Thoracic aorta (tissue), 2 donors: ENCODE data around the gene DDX4. TPM values are rescaled to one million over a fixed set of nuclear protein-coding genes. Genes with fewer than 3 reads are reported as not detected.

Source experiments
- ATAC-seq: fragments of 150-250 bp; one replicate; pipeline ENCODE4 v1.8.0; 2017; ENCODE audit warnings: low read depth; ENCODE audit not compliant: insufficient number of reproducible peaks, low FRiP score
- DNase-seq: peaks from one replicate; pipeline ENCODE4 v3.0.0-alpha.2; 2020; ENCODE audit warnings: low spot score
- H3K27ac ChIP-seq, 2 donors: fragments of 200-600 bp; sonication (generic); 1 replicate in 1 of 2; 2 replicates in 1 of 2; pipeline ENCODE4 v1.5.1; 2016; ENCODE audit warnings: mild to moderate bottlenecking in 2 of 2, moderate library complexity in 2 of 2
- H3K27me3 ChIP-seq: fragments of 200-600 bp; sonication (generic); replicated peaks from 2 replicates; pipeline ENCODE4 v1.6.0; 2016; ENCODE audit warnings: mild to moderate bottlenecking; ENCODE audit not compliant: insufficient read depth
- H3K36me3 ChIP-seq: fragments of 200-600 bp; sonication (generic); one replicate; pipeline ENCODE4 v1.5.1; 2016
- H3K4me1 ChIP-seq, 2 donors: fragments of 200-600 bp; sonication (generic); 1 replicate in 1 of 2; 2 replicates in 1 of 2; pipeline versions ENCODE4 v1.5.1 to v1.6.0; 2016; ENCODE audit warnings: low read depth in 2 of 2, mild to moderate bottlenecking in 1 of 2; ENCODE audit not compliant: control insufficient read depth in 1 of 2
- H3K4me3 ChIP-seq: fragments of 200-600 bp; sonication (generic); 2 replicates; pipeline ENCODE4 v1.5.1; 2016; ENCODE audit warnings: mild to moderate bottlenecking
- H3K9me3 ChIP-seq: fragments of 200-600 bp; sonication (generic); 2 replicates; pipeline ENCODE4 v1.5.1; 2016
- total RNA-seq, 2 donors: library from RNA; depleted of rRNA; stranded (reverse); fragments of >200 nt; gene quantifications; one replicate each; pipeline versions ENCODE4 v1.1.0 to v1.2.3, GENCODE V29; 2016
- TF ChIP-seq, protein P1 (sequence below): fragments of 200-600 bp; sonication (generic); IDR thresholded peaks from one replicate; pipeline ENCODE4 v1.5.1; 2019; ENCODE audit warnings: antibody characterized with exemption

The DDX4 gene
- total RNA-seq, 2 donors from 2014 or later, result not detected

DNA sequence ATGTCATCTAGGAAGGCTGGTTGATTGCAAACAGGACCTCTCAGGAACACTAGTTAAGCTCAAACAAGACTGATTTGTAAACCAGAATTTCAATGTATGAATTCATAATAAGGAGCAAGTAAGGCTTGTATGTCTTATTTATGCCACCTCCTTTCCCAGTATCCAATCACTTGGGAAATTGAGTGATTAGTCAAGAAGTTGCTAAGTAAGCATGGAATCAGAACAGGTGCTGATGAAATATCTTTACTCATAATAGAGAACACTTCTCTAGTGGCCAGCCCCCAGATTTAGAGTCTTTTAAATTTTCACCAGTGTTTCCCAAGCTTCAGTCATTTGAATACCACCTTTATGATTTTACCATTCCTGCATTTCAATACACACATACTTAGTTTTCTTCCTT, 5.3 kb upstream of the DDX4 start:
- Histone ChIP-seq H3K4me3 (no peak overlapping the region), H3K27me3 (no peaks in the 10 kb centered on the region), H3K9me3 (no peaks in the 10 kb centered on the region), H3K4me1 (no peaks in the 10 kb centered on the region), H3K27ac (no peak overlapping the region), H3K36me3 (no peaks in the 10 kb centered on the region)
- TF ChIP-seq, protein P1, sequence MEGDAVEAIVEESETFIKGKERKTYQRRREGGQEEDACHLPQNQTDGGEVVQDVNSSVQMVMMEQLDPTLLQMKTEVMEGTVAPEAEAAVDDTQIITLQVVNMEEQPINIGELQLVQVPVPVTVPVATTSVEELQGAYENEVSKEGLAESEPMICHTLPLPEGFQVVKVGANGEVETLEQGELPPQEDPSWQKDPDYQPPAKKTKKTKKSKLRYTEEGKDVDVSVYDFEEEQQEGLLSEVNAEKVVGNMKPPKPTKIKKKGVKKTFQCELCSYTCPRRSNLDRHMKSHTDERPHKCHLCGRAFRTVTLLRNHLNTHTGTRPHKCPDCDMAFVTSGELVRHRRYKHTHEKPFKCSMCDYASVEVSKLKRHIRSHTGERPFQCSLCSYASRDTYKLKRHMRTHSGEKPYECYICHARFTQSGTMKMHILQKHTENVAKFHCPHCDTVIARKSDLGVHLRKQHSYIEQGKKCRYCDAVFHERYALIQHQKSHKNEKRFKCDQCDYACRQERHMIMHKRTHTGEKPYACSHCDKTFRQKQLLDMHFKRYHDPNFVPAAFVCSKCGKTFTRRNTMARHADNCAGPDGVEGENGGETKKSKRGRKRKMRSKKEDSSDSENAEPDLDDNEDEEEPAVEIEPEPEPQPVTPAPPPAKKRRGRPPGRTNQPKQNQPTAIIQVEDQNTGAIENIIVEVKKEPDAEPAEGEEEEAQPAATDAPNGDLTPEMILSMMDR, result no peak
- ATAC-seq (no peak), DNase-seq (no peak)

DNA sequence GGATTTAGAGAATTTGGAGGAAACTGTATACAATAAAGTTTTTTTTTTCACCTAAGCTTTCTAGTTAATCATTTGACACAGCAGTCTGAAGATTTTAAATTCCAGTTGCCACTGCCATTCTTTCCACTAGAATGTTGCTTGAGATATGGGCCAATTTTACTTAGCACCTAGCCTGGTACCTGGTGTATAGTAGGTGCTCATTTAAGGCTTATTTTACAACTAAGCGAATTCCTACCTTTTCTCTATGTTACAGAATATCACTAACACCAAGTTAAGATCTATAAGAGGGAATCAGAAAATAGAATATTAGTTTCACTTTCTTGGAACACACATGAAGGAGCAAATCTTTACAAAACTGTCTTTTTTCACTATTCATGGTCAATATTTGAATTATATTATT, 3.2 kb upstream of the DDX4 start:
- Histone ChIP-seq H3K9me3 (no peaks in the 10 kb centered on the region), H3K36me3 (no peaks in the 10 kb centered on the region), H3K27ac (no peak overlapping the region), H3K27me3 (no peaks in the 10 kb centered on the region), H3K4me1 (no peaks in the 10 kb centered on the region), H3K4me3 (no peak overlapping the region)
- TF ChIP-seq, protein P1, result no peak
- DNase-seq (no peak), ATAC-seq (no peak)

DNA sequence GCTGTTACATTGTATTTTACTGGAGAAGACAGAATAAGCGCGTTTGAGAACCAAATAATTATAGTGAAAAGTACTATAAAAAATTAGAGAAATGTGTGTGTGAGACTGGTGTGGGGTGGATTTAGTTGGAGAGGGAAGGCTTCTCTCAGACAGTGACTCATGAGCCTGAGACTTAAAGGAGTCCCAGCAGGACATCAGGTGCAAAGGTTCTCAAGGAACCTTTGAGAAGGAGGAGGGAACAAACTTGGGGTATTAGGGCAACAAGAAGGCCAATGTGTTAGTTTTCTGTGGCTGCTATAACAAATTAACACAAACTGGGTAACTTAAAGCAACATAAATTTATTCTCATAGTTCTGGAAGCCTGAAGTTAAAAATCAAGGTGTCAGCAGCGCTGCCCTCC, 4.9 kb downstream of the DDX4 start:
- DNase-seq, result no peak
- no peaks in the 10 kb centered on the region for H3K36me3 ChIP-seq
- H3K4me3 ChIP-seq, result no peak overlapping the region
- no peak for ATAC-seq
- H3K27ac ChIP-seq, result no peak overlapping the region
- TF ChIP-seq, protein P1, result no peak
- H3K4me1 ChIP-seq, result no peaks in the 10 kb centered on the region
- H3K27me3 ChIP-seq, result no peaks in the 10 kb centered on the region
- no peaks in the 10 kb centered on the region for H3K9me3 ChIP-seq

DNA sequence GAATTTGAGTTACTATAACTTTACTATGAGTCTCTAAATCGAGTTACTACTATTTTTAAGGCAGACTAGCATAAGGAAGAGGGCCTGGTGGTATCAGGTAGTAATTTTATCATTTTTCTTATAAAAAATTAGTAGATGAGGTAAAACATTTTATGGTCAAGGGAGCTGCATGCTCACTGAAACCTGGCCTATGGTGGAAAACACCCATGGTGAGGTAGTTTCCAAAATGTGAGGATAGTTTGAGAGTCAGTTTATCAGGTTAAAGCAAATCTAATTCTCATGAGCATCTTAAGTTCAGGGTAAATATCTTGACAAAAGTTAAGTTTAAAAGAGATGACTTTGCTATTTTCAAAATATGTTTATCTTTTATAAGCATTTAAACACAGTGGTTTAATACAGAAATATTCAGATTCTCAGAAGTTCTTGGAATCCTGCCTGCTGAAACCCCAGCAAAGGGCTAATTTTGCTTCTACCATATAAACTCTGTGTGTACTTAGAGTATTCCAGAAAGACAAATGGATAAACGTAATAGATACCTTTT, 10.0 kb downstream of the DDX4 start:
- TF ChIP-seq, protein P1, result no peak
- H3K4me3 ChIP-seq, result no peak overlapping the region
- H3K36me3 ChIP-seq, result no peaks in the 10 kb centered on the region
- no peak for DNase-seq
- H3K27ac ChIP-seq, result no peak overlapping the region
- H3K27me3 ChIP-seq, result no peaks in the 10 kb centered on the region
- no peaks in the 10 kb centered on the region for H3K9me3 ChIP-seq
- ATAC-seq, result no peak
- H3K4me1 ChIP-seq, result no peaks in the 10 kb centered on the region

DNA sequence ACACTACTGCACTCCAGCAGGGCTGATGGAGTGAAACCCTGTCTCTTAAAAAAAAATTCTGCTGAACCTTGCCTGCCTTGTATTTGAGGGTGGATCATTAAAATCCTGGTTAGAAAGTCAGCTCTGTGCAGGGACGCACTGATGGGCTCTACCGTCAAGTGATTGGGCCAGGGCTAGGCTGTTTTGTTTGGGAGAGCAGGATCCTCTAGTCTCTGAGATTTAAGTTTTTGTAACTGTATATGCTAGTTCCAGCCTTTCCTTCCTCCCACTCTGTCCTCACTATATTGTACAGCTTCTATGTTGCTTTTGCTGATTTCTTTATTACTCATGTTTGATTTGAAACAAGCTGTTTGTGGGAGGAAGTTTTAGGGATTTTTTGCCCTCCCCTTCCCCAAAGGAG, 11.5 kb downstream of the DDX4 start:
- Histone ChIP-seq H3K27ac (no peak overlapping the region), H3K36me3 (no peaks in the 10 kb centered on the region), H3K9me3 (no peaks in the 10 kb centered on the region), H3K27me3 (no peaks in the 10 kb centered on the region), H3K4me1 (no peaks in the 10 kb centered on the region), H3K4me3 (no peak overlapping the region)
- TF ChIP-seq, protein P1, result no peak
- ATAC-seq (no peak), DNase-seq (no peak)
